ENCODE results near the gene GAREM2.

- TF ChIP-seq POLR2A (IDR thresholded peaks at IDR 0.05; ENCODE audit: low read length) (no peak), GATA1 (IDR thresholded peaks at IDR 0.05; ENCODE audit: low read depth, low read length) (no peak)
Observed at GRCh38 chr2:26189751-26190150, 16.9 kb downstream of the GAREM2 start.
